Activated CD4-positive, CD25-positive, alpha-beta regulatory T cell (primary cell): ENCODE measurements around the gene CXXC5.
A peak's percentile ranks its signal among the peaks of the same experiment; 100 is the strongest.

Experiments used
- DNase-seq, 4 experiments: peaks; one replicate each; lab custom pipeline; 2025; lab: John Stamatoyannopoulos, UW

The CXXC5 gene

GRCh38 chr5:139666551-139666950 lies 18.4 kb downstream of the CXXC5 start:
- no peak for DNase-seq

GRCh38 chr5:139667001-139667729 lies 19.0 kb downstream of the CXXC5 start:
- DNase-seq: no peak

- no peak for DNase-seq
Measured at GRCh38 chr5:139667730-139668063, 19.5 kb downstream of the CXXC5 start.

DNA sequence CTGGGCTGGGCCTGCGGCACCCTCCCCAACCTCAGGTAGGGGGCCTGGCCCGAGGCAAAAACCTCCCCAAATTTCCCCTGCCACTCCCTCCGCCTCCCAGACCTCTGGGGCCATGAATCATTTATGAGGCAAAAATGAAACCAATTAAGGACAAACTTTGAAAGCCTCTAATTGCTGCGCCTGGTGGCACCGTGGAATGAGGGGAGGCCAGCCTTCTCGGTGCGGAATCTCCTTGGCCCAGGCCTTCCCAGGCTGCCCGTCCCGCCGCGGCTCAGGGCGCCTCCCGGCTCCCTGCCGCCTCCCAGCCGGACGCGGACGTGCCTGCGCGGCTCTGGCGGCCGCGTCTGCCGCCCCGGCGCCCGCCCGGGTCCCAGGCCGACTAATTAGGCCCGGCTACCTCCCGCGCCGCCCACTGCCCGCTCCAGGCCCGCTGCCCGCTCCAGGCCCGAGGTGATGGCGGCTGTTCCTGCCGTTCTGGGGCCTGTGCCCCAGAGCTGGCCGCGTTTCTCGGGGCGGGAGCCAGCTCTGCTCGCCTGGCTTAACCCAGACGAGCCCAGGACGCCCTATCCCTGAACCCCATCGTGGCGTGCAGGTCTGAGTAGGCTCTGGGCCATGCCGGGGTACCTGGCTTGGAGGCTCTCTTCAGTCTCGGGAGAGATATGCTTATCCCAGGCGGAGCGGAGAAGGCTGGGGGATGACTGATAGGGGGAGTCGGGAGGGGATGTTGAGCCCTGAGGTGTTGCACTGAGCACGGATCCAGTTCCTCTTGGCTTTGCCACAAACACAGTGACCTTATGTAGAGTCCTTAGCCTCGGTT lies 20.1 kb downstream of the CXXC5 start:
- DNase-seq: peak in 1 of 4 experiments; percentile 27

- DNase-seq: no peak
Measured at GRCh38 chr5:139668924-139669661, 20.9 kb downstream of the CXXC5 start.

DNA sequence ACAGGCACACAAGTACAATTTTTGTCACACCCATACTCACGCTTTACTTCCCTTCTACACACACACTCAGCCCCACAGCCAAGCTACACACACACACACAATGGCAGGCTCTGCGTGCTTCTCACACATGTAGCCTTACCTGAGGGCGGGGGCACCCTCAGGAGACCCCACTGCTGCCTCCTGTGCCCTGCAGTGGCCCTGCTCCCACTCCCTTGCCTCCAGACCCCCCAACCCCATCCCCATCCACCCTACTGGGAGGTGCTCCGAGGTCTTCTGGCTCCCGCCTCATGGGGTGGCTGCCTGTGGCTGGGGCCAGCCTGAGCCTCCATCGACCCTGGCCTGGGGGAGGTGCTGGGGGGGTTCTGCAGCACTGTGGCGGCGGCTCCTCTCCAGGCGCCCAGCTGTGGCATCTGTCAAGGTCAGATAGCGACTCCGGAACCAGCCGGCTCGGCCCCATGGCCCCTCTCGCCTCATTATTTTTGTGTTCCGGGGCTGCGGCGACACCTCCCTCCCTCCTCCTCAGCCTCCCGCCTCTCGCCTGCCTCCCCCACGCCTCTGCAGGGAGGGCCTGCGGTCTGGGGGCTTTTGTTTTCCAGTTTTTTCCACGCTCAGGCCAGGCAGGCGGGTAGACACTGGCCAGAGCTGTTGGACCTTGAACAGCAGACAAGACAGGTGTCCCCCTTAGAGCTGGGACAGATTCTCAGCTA lies 21.7 kb downstream of the CXXC5 start:
- DNase-seq: no peak

- DNase-seq: no peak
Measured at GRCh38 chr5:139670369-139671095, 22.4 kb downstream of the CXXC5 start.

- no peak for DNase-seq
Measured at GRCh38 chr5:139671096-139671841, 23.1 kb downstream of the CXXC5 start.

DNA sequence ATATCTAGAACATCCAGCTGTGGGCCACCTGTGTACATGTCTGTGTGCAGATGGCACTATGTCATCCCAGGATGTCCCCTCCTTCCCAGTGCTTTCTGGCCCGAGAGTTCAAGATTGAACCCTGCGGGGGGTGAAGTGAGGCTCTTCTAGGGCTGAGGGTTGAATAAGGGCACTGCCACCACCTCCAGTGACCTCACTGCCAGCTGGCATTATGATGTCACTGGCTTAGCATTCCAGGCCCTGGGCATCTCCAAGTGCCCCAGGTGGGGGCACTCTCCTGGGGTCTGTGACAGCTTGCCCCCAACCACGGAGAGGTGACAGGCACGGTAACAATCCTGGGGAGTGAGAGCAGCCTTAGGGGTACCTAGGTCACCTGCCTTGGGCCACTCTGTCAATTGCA lies 27.1 kb downstream of the CXXC5 start:
- no peak for DNase-seq

DNA sequence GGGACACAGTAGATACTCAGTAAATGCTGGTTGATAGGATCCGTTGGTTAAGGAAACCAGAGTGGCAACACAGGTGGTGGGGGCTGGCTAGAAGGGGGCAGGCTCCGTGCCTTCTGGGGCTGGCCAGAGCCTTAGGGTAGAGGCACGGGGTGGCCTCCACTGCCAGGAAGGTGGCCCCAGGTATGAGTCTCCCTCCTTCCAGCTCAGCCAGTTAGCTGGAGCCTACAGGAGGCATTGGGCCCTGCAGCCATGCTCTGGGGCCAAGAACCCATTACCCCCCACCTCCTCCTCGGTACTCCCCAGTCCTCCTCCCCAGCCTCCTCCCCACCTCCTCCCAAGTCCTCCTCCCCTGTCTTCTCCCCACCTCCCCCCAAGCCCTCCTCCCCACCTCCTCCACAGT lies 27.7 kb downstream of the CXXC5 start:
- no peak for DNase-seq

DNA sequence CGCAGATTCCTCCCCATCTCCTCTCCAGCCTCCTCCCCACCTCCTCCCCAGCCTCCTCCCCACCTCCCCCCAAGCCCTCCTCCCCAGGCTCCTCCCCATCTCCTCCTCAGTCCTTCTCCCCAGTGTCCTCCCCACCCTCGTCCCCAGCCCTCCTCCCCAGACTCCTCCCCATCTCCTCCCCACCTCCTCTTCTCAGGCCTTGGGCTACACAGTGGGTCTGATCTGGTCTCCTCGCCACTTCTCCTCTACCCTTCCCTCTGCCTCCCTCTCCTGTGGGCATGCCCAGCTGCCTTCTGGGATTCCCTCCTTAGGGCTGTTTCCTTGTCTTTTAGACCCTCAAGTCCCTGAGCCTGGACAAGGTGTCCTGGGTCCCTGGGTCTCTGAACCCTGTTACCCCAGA lies 28.3 kb downstream of the CXXC5 start:
- no peak for DNase-seq

GRCh38 chr5:139676951-139677735 lies 29.0 kb downstream of the CXXC5 start:
- DNase-seq: no peak

DNA sequence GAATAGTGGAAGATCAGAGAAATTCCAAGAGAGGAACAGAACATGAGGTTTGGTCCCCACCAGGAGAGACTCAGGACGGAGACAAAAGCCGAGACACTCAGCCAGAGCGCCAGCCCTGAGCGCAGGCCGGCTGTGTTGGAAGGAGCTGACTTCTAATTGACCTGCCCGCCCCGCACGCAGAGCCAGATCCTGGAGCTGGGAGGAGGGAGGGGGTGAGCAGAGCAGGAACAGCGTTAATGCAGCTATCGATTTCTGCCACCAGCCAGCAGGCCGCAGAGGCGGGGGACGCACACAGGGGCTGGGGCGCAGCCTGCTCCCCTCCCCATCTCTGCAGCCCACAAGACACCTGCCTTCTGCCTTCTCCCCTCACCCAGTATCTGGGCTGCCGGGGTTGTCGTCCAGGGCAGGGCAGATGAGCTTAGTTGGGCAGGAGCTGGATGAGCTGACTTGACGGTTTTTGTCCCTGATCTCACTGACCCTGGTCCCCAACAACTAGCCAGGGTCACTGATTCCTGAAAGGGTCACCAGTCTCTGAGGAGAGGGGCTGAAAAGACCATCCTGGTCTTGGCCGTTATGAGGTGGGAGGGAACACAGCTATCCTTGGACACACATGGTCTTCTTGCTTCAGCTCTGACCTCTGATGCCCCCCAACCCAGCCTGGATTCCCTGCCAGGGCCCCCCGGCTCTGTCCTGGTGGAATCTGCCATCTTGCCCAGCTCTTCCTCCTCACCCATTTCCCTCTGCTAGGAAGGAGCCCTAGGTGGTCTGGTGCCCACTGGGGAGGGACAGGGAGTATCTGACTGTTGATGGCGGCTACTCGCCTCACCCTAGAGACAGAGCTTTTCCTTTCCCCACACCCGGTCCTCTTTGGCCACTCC lies 29.8 kb downstream of the CXXC5 start:
- DNase-seq: no peak

DNA sequence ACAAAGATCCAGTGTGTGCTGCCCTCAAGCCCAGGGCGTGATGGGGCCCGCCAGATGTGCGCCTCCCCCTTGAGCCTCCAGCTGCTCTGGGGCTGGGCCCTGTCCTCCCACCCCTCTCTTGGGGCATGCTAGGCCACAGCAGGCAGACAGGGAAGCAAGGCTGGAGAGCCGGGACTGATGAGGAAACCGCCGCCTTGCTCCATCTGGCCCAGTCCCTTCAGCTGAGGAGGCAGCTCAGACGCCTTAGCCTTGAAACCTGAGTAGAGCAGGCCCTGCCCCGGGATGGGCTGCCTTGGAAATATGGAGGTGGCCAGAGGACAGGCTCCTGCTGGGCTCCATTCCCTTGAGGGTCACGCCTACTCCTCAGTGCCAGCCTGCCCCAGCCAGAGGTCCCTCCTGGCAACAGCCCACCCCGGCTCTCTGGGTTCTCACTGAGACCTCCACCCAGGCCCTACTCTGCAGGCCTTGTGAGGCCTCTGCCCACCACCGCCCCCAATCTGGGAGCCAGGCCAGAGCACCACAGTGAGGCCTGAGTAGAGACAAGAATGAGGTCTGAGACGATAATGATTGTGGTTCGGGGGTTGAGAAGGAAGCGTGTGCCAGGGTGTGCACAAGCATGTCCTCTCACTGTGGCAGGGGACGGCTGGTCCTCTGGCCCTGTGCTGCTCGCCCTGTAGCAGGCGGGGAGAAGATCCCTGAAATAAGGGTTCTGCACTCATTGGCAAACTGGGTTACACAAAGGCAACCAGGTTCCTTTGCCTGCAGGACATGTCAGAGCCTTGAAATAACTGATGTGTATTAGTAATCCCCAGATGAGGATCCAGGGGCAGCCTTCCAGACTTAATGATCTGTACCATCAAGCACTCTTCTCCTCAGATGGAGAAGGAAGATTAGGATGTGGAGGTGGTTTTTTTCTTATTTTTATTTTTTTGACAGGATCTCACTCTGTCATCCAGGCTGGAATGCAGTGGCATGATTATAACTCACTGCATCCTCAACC lies 30.9 kb downstream of the CXXC5 start:
- DNase-seq: no peak

GRCh38 chr5:139680368-139681111 lies 32.4 kb downstream of the CXXC5 start:
- DNase-seq: no peak

- DNase-seq: no peak
Measured at GRCh38 chr5:139681112-139681458, 32.9 kb downstream of the CXXC5 start.

DNA sequence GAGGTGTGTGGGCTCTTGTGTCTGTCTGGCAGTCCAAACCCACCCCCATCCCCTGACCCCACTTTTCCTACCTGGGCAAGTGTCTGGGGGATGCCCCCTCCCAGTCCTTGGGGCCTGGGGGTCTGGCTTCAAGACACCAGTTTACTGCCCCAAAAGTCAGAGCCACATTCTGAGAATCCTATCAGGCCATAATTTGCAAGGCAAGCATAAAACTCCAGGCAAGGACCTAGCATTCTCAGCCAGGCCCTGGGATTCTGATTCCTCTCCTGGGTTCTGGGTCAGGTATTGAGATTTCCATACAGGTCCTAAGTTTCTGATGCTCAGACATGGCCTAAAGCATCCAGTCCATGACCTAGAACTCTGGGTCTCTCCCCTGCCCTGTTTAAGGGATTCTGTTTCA lies 33.3 kb downstream of the CXXC5 start:
- no peak for DNase-seq
